Measurements from ENCODE around the gene PDE9A. TPM values are rescaled to one million over a fixed set of nuclear protein-coding genes. Genes with fewer than 3 reads are reported as not detected.

PDE9A gene
- total and polyA plus RNA-seq, 2 of the 4 experiments (the other 2 are of a cell fraction), result 0.89 to 0.90 TPM

GRCh38 chr21:42680058-42680330 lies 26.6 kb downstream of the PDE9A start:
- ATAC-seq (ENCODE audit: low read depth), result no peak
- no peak overlapping the region for H3K9ac ChIP-seq (ENCODE audit: low read depth, low read length)
- no peak overlapping the region for H3K4ac ChIP-seq (ENCODE audit: low read depth, low read length)
- no CpG with 5 or more reads among the region's 7 CpGs for WGBS, 2 experiments (ENCODE audit: extremely low coverage in 2 of 2, insufficient read length in 1 of 2)
- no peaks in the 10 kb centered on the region for H3K36me3 ChIP-seq (ENCODE audit: control insufficient read depth, insufficient read depth, low read length)
- no TSS peak for BruUV-seq (replicated peaks)
- H4K8ac ChIP-seq (ENCODE audit: low read depth in 2 of 2, low read length in 2 of 2), result no peak overlapping the region
- in situ Hi-C loops (cut with MboI; ENCODE audit: low sequenced_read_pairs), result no loop called here
- no peaks in the 10 kb centered on the region for H3K9me1 ChIP-seq (ENCODE audit: insufficient read depth, low read length)
- H3K27me3 ChIP-seq (ENCODE audit: control insufficient read depth, insufficient read depth, low read length), result peaks cover 7% of the 10 kb centered on the region
- intact Hi-C loops (cut with micrococcal nuclease), result no loop called here
- ChIA-PET CTCF (no interaction called here), POLR2A (ENCODE audit: unreplicated experiment) (no interaction called here)
- no peak overlapping the region for H3K14ac ChIP-seq (replicated peaks; ENCODE audit: low read depth, low read length)
- no peak for DNase-seq
- H3K79me1 ChIP-seq (ENCODE audit: low read depth in 1 of 2, low read length in 2 of 2), result no peaks in the 10 kb centered on the region
- H4K91ac ChIP-seq (ENCODE audit: insufficient read depth, low read depth, low read length), result no peak overlapping the region
- H3K23ac ChIP-seq (ENCODE audit: low read depth, low read length), result no peak overlapping the region
- no peak overlapping the region for H4K5ac ChIP-seq (ENCODE audit: low read depth, low read length)
- no peak overlapping the region for H3K18ac ChIP-seq (ENCODE audit: low read depth, low read length)
- H3K4me1 ChIP-seq (ENCODE audit: control insufficient read depth, insufficient read depth, low read length), result no peaks in the 10 kb centered on the region
- no peak overlapping the region for H3K4me2 ChIP-seq (ENCODE audit: low read depth, low read length)
- H3K4me3 ChIP-seq (ENCODE audit: insufficient read depth, low read depth, low read length), result no peak overlapping the region
- no peak overlapping the region for H2BK5ac ChIP-seq (ENCODE audit: low read depth, low read length, poor library complexity, severe bottlenecking)
- H2AK9ac ChIP-seq (replicated peaks; ENCODE audit: low read depth, low read length, poor library complexity), result no peak overlapping the region
- no peak overlapping the region for H2BK20ac ChIP-seq (ENCODE audit: low read depth, low read length)
- no peak overlapping the region for H2AFZ ChIP-seq (replicated peaks; ENCODE audit: low read length, poor library complexity)
- no peak overlapping the region for H2AK5ac ChIP-seq (ENCODE audit: low read depth, low read length)
- H3K27ac ChIP-seq (ENCODE audit: insufficient read depth, low read length), result no peak overlapping the region
- no peak overlapping the region for H3K56ac ChIP-seq (ENCODE audit: extremely low read depth, insufficient read depth, low read length)
- no peaks in the 10 kb centered on the region for H4K20me1 ChIP-seq (ENCODE audit: insufficient read depth, low read length)
- H2BK15ac ChIP-seq (ENCODE audit: low read depth, low read length), result no peak overlapping the region
- no peaks in the 10 kb centered on the region for H3K9me3 ChIP-seq (ENCODE audit: control insufficient read depth, insufficient read depth, low read length)
- H2BK120ac ChIP-seq (ENCODE audit: low read depth, low read length), result no peak overlapping the region
- dilution Hi-C loops (cut with HindIII; ENCODE audit: low sequenced_read_pairs, unreplicated experiment), result no loop called here
- TF ChIP-seq MXI1 (IDR thresholded peaks at IDR 0.05; ENCODE audit: borderline replicate concordance, low read depth, low read length) (no peak), CHD1 (IDR thresholded peaks at IDR 0.05; ENCODE audit: low read depth, low read length) (no peak), SMC3 (IDR thresholded peaks at IDR 0.05; ENCODE audit: low read depth, low read length) (no peak), MAZ (IDR thresholded peaks at IDR 0.05; ENCODE audit: borderline replicate concordance, low read depth, low read length) (no peak), MAFK (IDR thresholded peaks at IDR 0.05; ENCODE audit: low read depth, low read length) (no peak), POLR2A (IDR thresholded peaks at IDR 0.05; ENCODE audit: low read depth, low read length) (no peak), CTCF (conservative IDR thresholded peaks at IDR 0.05; ENCODE audit: low read depth, low read length) (no peak), RFX5 (IDR thresholded peaks at IDR 0.05; ENCODE audit: low read depth, low read length) (no peak), ELK1 (IDR thresholded peaks at IDR 0.05; ENCODE audit: borderline replicate concordance, low read depth, low read length) (no peak), CEBPB (IDR thresholded peaks at IDR 0.05; ENCODE audit: low read depth, low read length) (no peak), BHLHE40 (IDR thresholded peaks at IDR 0.05; ENCODE audit: low read depth, low read length) (no peak), NFE2L2 (IDR thresholded peaks at IDR 0.05; ENCODE audit: low read depth, low read length) (no peak), RAD21 (IDR thresholded peaks at IDR 0.05; ENCODE audit: low read length) (no peak), FOS (IDR thresholded peaks at IDR 0.05; ENCODE audit: low read depth, low read length) (no peak)
- TF ChIP-seq, protein P1, sequence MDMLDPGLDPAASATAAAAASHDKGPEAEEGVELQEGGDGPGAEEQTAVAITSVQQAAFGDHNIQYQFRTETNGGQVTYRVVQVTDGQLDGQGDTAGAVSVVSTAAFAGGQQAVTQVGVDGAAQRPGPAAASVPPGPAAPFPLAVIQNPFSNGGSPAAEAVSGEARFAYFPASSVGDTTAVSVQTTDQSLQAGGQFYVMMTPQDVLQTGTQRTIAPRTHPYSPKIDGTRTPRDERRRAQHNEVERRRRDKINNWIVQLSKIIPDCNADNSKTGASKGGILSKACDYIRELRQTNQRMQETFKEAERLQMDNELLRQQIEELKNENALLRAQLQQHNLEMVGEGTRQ (IDR thresholded peaks at IDR 0.05; ENCODE audit: low read depth, low read length), result no peak
